WTC11 (cell line): ENCODE results near the gene SLC2A9.

Experiments used
- AR ChIP-seq: fragments of 250-450 bp; sonication (Bioruptor Pico); IDR thresholded peaks from 2 replicates; pipeline ENCODE4 v1.9.0; 2021; ENCODE audit warnings: mild to moderate bottlenecking
- ATF2 ChIP-seq: sonication (generic); formaldehyde crosslinking; IDR thresholded peaks from 2 replicates; pipeline ENCODE4 v1.8.1; 2022; ENCODE audit warnings: low read depth, missing genetic modification reagents, borderline replicate concordance
- CTCF ChIP-seq: fragments of 200-600 bp; IDR thresholded peaks from 2 replicates; pipeline ENCODE4 v1.8.0; 2022; ENCODE audit warnings: antibody characterized with exemption
- E2F4 ChIP-seq: sonication (generic); formaldehyde crosslinking; IDR thresholded peaks from 2 replicates; pipeline ENCODE4 v1.8.1; 2022; ENCODE audit warnings: low read depth, mild to moderate bottlenecking, moderate library complexity, missing genetic modification reagents, borderline replicate concordance
- GABPB1 ChIP-seq: sonication (generic); formaldehyde crosslinking; IDR thresholded peaks from 2 replicates; pipeline ENCODE4 v1.8.1; 2023; ENCODE audit warnings: mild to moderate bottlenecking, missing genetic modification reagents
- IRF2 ChIP-seq: sonication (generic); formaldehyde crosslinking; IDR thresholded peaks from 2 replicates; pipeline ENCODE4 v1.8.0; 2022; ENCODE audit warnings: low read depth, missing genetic modification reagents, borderline replicate concordance
- STAT6 ChIP-seq: sonication (generic); formaldehyde crosslinking; conservative IDR thresholded peaks from 2 replicates; pipeline ENCODE4 v1.8.1; 2023; ENCODE audit warnings: mild to moderate bottlenecking, low read depth, missing genetic modification reagents, moderate library complexity

GRCh38 chr4:9781343-9782135 is 239.8 kb downstream of the SLC2A9 start, which contains the start of gene DRD5:
- TF ChIP-seq IRF2 (CRISPR knock-in tag) = no peak
- no peak for TF ChIP-seq GABPB1 (CRISPR knock-in tag)
- no peak for TF ChIP-seq ATF2
- TF ChIP-seq CTCF = no peak
- no peak for TF ChIP-seq AR (CRISPR knock-in tag)
- TF ChIP-seq E2F4 (CRISPR knock-in tag) = no peak
- no peak for TF ChIP-seq STAT6 (CRISPR knock-in tag)
